ENCODE measurements around the gene PCDH12.

DNA sequence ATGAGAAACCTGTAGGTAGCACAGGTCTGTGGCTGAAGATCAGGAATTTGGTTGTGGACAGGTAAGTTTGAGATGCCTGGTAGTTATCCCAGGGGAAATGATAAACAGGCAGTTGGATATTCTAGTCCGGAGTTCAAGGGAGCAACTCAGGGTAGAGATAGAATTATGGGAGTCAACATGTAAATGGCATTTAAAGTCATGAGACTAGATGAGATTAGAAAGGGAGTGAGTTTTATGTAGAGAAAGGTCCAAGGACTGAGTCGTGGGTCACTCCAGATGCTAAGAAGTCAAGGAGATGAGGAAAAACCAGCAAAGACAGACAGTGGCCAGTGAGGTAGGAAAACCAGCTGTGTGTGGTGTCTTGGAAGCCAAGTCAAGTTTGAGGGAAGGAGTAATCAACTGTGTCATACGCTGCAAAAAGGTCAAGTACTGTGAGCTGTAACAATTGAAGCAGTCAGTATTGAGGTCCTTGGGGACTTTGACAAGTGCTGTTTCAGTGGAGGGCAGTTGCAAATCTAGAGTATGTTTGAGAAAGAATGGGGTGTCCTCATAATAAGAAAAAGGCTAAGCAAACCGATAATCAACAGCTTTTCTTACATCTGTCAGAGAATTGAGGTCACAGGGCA is 36.6 kb upstream of the PCDH12 start:
- TF ChIP-seq POLR2AphosphoS5 (IDR thresholded peaks at IDR 0.05; ENCODE audit: low read depth, low read length) (no peak), POLR2A (IDR thresholded peaks at IDR 0.05; ENCODE audit: low read depth, low read length) (no peak), TAF1 (IDR thresholded peaks at IDR 0.05; ENCODE audit: borderline replicate concordance, low read depth, low read length) (no peak)

All from GM12892 (cell line).